Measurements from ENCODE around the gene RIN2. TPM values are rescaled to one million over a fixed set of nuclear protein-coding genes. Genes with fewer than 3 reads are reported as not detected.

Gene RIN2, protein sequence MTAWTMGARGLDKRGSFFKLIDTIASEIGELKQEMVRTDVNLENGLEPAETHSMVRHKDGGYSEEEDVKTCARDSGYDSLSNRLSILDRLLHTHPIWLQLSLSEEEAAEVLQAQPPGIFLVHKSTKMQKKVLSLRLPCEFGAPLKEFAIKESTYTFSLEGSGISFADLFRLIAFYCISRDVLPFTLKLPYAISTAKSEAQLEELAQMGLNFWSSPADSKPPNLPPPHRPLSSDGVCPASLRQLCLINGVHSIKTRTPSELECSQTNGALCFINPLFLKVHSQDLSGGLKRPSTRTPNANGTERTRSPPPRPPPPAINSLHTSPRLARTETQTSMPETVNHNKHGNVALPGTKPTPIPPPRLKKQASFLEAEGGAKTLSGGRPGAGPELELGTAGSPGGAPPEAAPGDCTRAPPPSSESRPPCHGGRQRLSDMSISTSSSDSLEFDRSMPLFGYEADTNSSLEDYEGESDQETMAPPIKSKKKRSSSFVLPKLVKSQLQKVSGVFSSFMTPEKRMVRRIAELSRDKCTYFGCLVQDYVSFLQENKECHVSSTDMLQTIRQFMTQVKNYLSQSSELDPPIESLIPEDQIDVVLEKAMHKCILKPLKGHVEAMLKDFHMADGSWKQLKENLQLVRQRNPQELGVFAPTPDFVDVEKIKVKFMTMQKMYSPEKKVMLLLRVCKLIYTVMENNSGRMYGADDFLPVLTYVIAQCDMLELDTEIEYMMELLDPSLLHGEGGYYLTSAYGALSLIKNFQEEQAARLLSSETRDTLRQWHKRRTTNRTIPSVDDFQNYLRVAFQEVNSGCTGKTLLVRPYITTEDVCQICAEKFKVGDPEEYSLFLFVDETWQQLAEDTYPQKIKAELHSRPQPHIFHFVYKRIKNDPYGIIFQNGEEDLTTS
- total RNA-seq: 38.9 and 40.7 TPM in 2 replicates

DNA sequence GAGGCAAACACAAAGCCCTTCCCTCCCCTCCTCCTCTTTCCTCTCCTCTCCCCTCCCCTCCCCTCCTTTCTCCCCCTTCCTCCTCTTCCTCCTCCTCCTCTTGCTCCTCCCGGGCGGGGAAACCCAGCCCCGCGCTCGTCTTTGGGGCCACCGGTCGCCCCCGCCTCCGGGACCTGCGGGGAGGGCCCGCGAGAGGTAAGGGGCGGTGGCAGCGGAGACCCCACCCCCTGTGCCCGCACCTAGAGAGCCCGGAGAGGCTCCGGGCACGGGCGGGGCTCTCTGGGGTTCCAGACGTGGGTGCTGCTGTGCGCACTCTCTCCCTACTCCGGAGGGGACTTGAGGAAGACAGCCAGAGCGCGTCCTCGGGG, at the start of gene RIN2:
Gene RIN2, plus strand, starts transcription at position 126 of the 368 bp plus-strand sequence. CDS start 131,344 bp downstream, outside the sequence.

